SK-N-MC (cell line): Measurements from ENCODE around the gene RAB8A.

Source experiments
- EZH2 ChIP-seq: fragments of 200-600 bp; sonication (generic); IDR thresholded peaks from one replicate; pipeline ENCODE4 v1.6.1; 2017; ENCODE audit warnings: antibody characterized with exemption
- POLR2AphosphoS5 ChIP-seq: IDR thresholded peaks from 2 replicates; pipeline ENCODE4 v1.6.1; 2012; ENCODE audit warnings: mild to moderate bottlenecking, low read depth, low read length, borderline replicate concordance

GRCh38 chr19:16076958-16077611 lies 34.6 kb upstream of the RAB8A start:
- TF ChIP-seq EZH2 (no peak), POLR2AphosphoS5 (no peak)
